DND-41 (cell line): Measurements from ENCODE around the gene GTF3C1.

ENCODE experiments used
- EZH2 ChIP-seq: IDR thresholded peaks from 3 replicates; pipeline ENCODE4 v1.6.1; 2012; ENCODE audit warnings: borderline replicate concordance, low read depth, mild to moderate bottlenecking, moderate library complexity, low read length, inconsistent platforms; ENCODE audit not compliant: severe bottlenecking
- TF ChIP-seq, protein P1 (sequence below): IDR thresholded peaks from 2 replicates; pipeline ENCODE4 v1.5.1; 2012; ENCODE audit warnings: borderline replicate concordance, low read length, moderate library complexity, mild to moderate bottlenecking; ENCODE audit not compliant: poor library complexity, severe bottlenecking; ENCODE audit errors: extremely low read depth

DNA sequence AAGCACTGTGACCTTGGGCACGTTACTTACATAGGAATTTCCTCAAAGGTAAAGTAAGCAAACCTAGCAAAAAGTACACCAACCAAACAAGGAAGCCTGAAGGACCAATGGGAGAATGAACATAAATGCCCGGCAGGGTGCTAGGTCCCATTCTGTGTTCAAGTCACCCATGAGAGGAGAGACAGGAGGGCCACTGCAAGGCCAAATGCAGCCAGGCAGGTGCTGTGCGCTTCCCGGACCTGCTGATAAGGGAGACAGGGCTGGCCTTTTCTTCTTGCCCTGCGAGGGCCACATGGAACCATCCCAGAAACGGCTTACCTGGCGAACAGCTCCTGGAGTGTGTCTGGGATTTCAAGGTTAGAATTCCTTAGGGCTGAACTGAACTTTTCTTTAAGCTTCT lies 69.0 kb downstream of the GTF3C1 start:
- TF ChIP-seq, protein P1, sequence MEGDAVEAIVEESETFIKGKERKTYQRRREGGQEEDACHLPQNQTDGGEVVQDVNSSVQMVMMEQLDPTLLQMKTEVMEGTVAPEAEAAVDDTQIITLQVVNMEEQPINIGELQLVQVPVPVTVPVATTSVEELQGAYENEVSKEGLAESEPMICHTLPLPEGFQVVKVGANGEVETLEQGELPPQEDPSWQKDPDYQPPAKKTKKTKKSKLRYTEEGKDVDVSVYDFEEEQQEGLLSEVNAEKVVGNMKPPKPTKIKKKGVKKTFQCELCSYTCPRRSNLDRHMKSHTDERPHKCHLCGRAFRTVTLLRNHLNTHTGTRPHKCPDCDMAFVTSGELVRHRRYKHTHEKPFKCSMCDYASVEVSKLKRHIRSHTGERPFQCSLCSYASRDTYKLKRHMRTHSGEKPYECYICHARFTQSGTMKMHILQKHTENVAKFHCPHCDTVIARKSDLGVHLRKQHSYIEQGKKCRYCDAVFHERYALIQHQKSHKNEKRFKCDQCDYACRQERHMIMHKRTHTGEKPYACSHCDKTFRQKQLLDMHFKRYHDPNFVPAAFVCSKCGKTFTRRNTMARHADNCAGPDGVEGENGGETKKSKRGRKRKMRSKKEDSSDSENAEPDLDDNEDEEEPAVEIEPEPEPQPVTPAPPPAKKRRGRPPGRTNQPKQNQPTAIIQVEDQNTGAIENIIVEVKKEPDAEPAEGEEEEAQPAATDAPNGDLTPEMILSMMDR: no peak
- no peak for TF ChIP-seq EZH2
